H1 (cell line): ENCODE data around the gene SEMG2. TPM values are rescaled to one million over a fixed set of nuclear protein-coding genes. Genes with fewer than 3 reads are reported as not detected.

ENCODE experiments used
- ASH2L ChIP-seq: fragments of 200-600, 300-600 bp; sonication (generic); IDR thresholded peaks from one replicate; pipeline ENCODE4 v1.7.1; 2017; ENCODE audit warnings: low read length
- ATF3 ChIP-seq: IDR thresholded peaks from 2 replicates; pipeline ENCODE4 v1.6.1; 2011; ENCODE audit warnings: low read depth, mild to moderate bottlenecking, low read length; ENCODE audit not compliant: insufficient read depth
- BACH1 ChIP-seq: IDR thresholded peaks from 2 replicates; pipeline ENCODE4 v1.6.1; 2012; ENCODE audit warnings: low read length, improper control_type of control experiment
- CTCF ChIP-seq, 3 experiments: IDR thresholded peaks; 1 replicate in 2 of 3; 2 replicates in 1 of 3; pipeline versions ENCODE4 v1.5.1 to v1.6.1; 2011; ENCODE audit warnings: low read length in 3 of 3, mild to moderate bottlenecking in 3 of 3, inconsistent platforms in 2 of 3, low read depth in 1 of 3, moderate library complexity in 1 of 3; ENCODE audit not compliant: insufficient read depth in 1 of 3; ENCODE audit errors: control extremely low read depth in 1 of 3
- TBP ChIP-seq: IDR thresholded peaks from 2 replicates; pipeline ENCODE4 v1.6.1; 2011; ENCODE audit warnings: low read depth, low read length, improper control_type of control experiment
- polyA plus RNA-seq, 7 experiments: library from polyadenylated mRNA; depleted of rRNA in 3 of 7; stranded (reverse) in 5 of 7; unstranded in 2 of 7; fragments of >200 nt in 5 of 7; fragments of 200-250 nt in 2 of 7; gene quantifications; 1 replicate in 5 of 7; 2 replicates in 1 of 7; 4 replicates in 1 of 7; pipeline versions ENCODE4 v1.2.1 to v1.2.3, GENCODE V29; 2011 to 2013; ENCODE audit warnings: missing spikeins in 2 of 7, mixed read lengths in 2 of 7
- total RNA-seq: library from RNA; stranded (reverse); fragmentation: NEBNext Ultra II Directional; extraction: Animal tissue kit (Norgen Biotek cat#: 25700); gene quantifications from 2 replicates; pipeline ENCODE4 v1.2.1, GENCODE V29; 2021

Gene SEMG2
- total and polyA plus RNA-seq, 2 of the 8 experiments (the other 6 are each of a cell fraction or from before 2014, with no cell fraction given): not detected

DNA sequence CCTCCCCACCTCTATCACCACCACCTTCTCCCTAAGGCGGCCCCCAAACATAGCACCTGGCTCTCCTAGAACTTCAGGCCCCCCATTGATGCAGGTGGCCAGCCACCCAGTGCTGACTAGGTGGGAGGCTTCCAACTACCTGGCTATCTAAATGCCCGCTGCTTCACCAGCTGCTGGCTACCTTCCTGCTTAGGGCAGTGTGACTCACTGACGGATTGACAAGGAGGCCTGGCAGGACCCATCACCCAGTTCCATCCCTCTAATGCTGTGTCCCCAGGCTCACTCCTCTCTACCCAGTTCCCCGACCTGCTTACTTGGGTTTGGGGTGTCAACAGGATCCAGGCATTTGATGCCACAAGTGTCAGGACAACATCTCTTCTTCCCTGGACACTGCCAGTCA lies 32.1 kb downstream of the SEMG2 start (continued):
- no peak for TF ChIP-seq TBP
- no peak for TF ChIP-seq ASH2L
- TF ChIP-seq BACH1: no peak
- TF ChIP-seq ATF3: no peak
- TF ChIP-seq CTCF (IDR thresholded peaks at IDR 0.05; ENCODE audit: control extremely low read depth in 1 of 3, insufficient read depth in 1 of 3, low read depth in 1 of 3, low read length in 3 of 3): no peak
